ENCODE results near the gene POLR1A.

GRCh38 chr2:85976106-85976920 is 129.4 kb downstream of the POLR1A start:
- TF ChIP-seq CTCF (IDR thresholded peaks at IDR 0.05; ENCODE audit: extremely low read depth in 1 of 2, insufficient read depth in 1 of 2, low read depth in 1 of 2, low read length in 2 of 2) (no peak), JUN (IDR thresholded peaks at IDR 0.05; ENCODE audit: borderline replicate concordance, insufficient read depth, insufficient read length, low read depth) (no peak), POLR2A (IDR thresholded peaks at IDR 0.05; ENCODE audit: low read depth, low read length) (no peak), POLR2AphosphoS5 (IDR thresholded peaks at IDR 0.05; ENCODE audit: insufficient read depth, low read depth, low read length) (no peak), MAX (IDR thresholded peaks at IDR 0.05; ENCODE audit: insufficient read depth, insufficient read length) (no peak), FOS (IDR thresholded peaks at IDR 0.05; ENCODE audit: borderline replicate concordance, insufficient read depth, low read length) (no peak)

Measured in endothelial cell of umbilical vein (primary cell).